ENCODE measurements around the gene GIT2. TPM values are rescaled to one million over a fixed set of nuclear protein-coding genes. Genes with fewer than 3 reads are reported as not detected.
"Not testable (repeated sequence)": the region's sequence is repeated elsewhere in the genome, so short reads cannot be mapped to it uniquely, and the experiment has no call there.

Gene GIT2
- total RNA-seq, 4 donors from 2014 or later, result 25.3 to 64.0 (median 44.0) TPM

GRCh38 chr12:109988274-109988673 lies 7.9 kb downstream of the GIT2 start:
- 93 to 94% methylated on average over 3 to 10 of the region's 10 CpGs for WGBS, 2 donors (ENCODE audit: low coverage in 1 of 2)
- no peak overlapping the region for H3K4me3 ChIP-seq
- peaks cover 0 to 13% (median 5%) of the 10 kb centered on the region in 4 donors for H3K4me1 ChIP-seq
- DNase-seq, result no peak
- no peak overlapping the region for H3K27ac ChIP-seq
- TF ChIP-seq POLR2AphosphoS5 (IDR thresholded peaks at IDR 0.05), result no peak
- TF ChIP-seq CTCF (IDR thresholded peaks at IDR 0.05), result no peak
- TF ChIP-seq POLR2A (IDR thresholded peaks at IDR 0.05), result no peak
- no peak for TF ChIP-seq EP300 (IDR thresholded peaks at IDR 0.05; ENCODE audit: low read depth)
- in situ Hi-C loops (cut with MboI; ENCODE audit: low pct_ligation_motif_present in 1 of 4, low pct_unique_long_range_greater_than_20kb in 1 of 4, low sequenced_read_pairs in 3 of 4) (no loop called here), intact Hi-C loops (cut with DNase I; ENCODE audit: low total_unique reads) (no loop called here)
- H3K36me3 ChIP-seq, result peaks cover 0 to 64% (median 31%) of the 10 kb centered on the region in 4 donors
- H3K9me3 ChIP-seq, result no peaks in the 10 kb centered on the region
- H3K27me3 ChIP-seq, result no peaks in the 10 kb centered on the region

- Histone ChIP-seq H3K4me3 (no peak overlapping the region), H3K36me3 (peaks cover 0 to 70% (median 34%) of the 10 kb centered on the region in 4 donors), H3K27me3 (no peaks in the 10 kb centered on the region), H3K4me1 (peaks cover 0 to 10% (median 5%) of the 10 kb centered on the region in 4 donors), H3K27ac (no peak overlapping the region), H3K9me3 (no peaks in the 10 kb centered on the region)
- no peak for TF ChIP-seq POLR2A (IDR thresholded peaks at IDR 0.05)
- TF ChIP-seq CTCF (IDR thresholded peaks at IDR 0.05), result no peak
- TF ChIP-seq POLR2AphosphoS5 (IDR thresholded peaks at IDR 0.05), result no peak
- TF ChIP-seq EP300 (IDR thresholded peaks at IDR 0.05; ENCODE audit: low read depth), result no peak
- in situ Hi-C loops (cut with MboI; ENCODE audit: low pct_ligation_motif_present in 1 of 4, low pct_unique_long_range_greater_than_20kb in 1 of 4, low sequenced_read_pairs in 3 of 4) (no loop called here), intact Hi-C loops (cut with DNase I; ENCODE audit: low total_unique reads) (no loop called here)
- DNase-seq, result no peak
- WGBS, 2 donors (ENCODE audit: low coverage in 1 of 2), result 60 to 86% methylated on average over 5 to 8 of the region's 8 CpGs
Measured at GRCh38 chr12:109987615-109988014, 8.6 kb downstream of the GIT2 start.

- H3K27ac ChIP-seq; H3K4me3 ChIP-seq; H3K9me3 ChIP-seq; intact Hi-C loops (cut with DNase I; ENCODE audit: low total_unique reads); H3K27me3 ChIP-seq; DNase-seq; in situ Hi-C loops (cut with MboI; ENCODE audit: low pct_ligation_motif_present in 1 of 4, low pct_unique_long_range_greater_than_20kb in 1 of 4, low sequenced_read_pairs in 3 of 4): not testable (repeated sequence)
- H3K36me3 ChIP-seq, result peaks cover 0 to 78% (median 39%) of the 10 kb centered on the region in 4 donors
- peaks cover 0 to 10% (median 5%) of the 10 kb centered on the region in 4 donors for H3K4me1 ChIP-seq
- 93 to 100% methylated on average over 6 to 16 of the region's 16 CpGs for WGBS, 2 donors (ENCODE audit: low coverage in 1 of 2)
Measured at GRCh38 chr12:109986236-109986635, 9.9 kb downstream of the GIT2 start.

GRCh38 chr12:109983432-109984142 lies 12.6 kb downstream of the GIT2 start:
- no peaks in the 10 kb centered on the region for H3K27me3 ChIP-seq
- H3K9me3 ChIP-seq, result no peaks in the 10 kb centered on the region
- WGBS, 2 donors (ENCODE audit: low coverage in 1 of 2), result 63 to 95% methylated on average over 6 to 8 of the region's 8 CpGs
- peaks cover 1 to 86% (median 44%) of the 10 kb centered on the region in 4 donors for H3K36me3 ChIP-seq
- no peak overlapping the region for H3K4me3 ChIP-seq
- TF ChIP-seq POLR2AphosphoS5 (IDR thresholded peaks at IDR 0.05), result no peak
- TF ChIP-seq POLR2A (IDR thresholded peaks at IDR 0.05), result no peak
- no peak for TF ChIP-seq CTCF (IDR thresholded peaks at IDR 0.05)
- TF ChIP-seq EP300 (IDR thresholded peaks at IDR 0.05; ENCODE audit: low read depth), result no peak
- H3K27ac ChIP-seq, result no peak overlapping the region
- DNase-seq, result no peak
- in situ Hi-C loops (cut with MboI; ENCODE audit: low pct_ligation_motif_present in 1 of 4, low pct_unique_long_range_greater_than_20kb in 1 of 4, low sequenced_read_pairs in 3 of 4), result no loop called here
- intact Hi-C loops (cut with DNase I; ENCODE audit: low total_unique reads), result no loop called here
- peaks cover 0 to 3% (median 0%) of the 10 kb centered on the region in 4 donors for H3K4me1 ChIP-seq

All from transverse colon (tissue), 4 donors.